ENCODE results near the gene SGCD.
"Not testable (repeated sequence)": the region's sequence is repeated elsewhere in the genome, so short reads cannot be mapped to it uniquely, and the experiment has no call there.

The SGCD gene

DNA sequence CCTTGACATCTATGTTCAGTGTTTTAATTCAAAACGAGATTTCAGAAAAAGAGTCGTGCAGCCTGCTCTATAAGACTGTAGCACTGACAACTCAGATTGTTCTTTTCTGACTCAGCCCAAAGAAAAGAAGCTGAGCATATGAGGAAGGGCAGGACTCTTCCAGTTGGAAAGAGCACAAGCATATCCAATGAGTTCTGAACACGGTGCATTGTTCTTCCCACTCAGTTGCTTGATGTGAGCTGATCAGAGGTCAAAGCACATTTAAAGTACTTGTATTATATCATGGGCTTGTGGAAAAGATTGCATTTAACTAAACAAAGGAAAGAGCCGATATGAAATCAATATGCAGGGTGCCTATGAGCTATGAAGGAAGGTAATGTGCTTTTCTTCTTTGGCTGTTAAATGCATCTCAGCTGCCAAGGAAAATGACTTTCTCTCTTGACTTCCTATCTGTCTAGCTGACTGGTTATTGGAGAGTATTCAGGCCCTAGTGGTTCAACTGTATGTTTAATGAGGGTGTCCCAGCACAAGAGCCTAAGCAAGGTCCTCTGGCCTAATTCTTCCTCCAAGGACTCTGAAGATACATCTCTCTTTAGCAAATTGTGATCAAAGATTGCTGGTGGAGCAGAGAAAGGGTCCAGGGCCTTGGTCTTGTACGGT is 296.5 kb downstream of the SGCD start:
- no peak for FAIRE-seq
- no peak for TF ChIP-seq SPI1 (IDR thresholded peaks at IDR 0.05; ENCODE audit: low read depth, low read length)
- TF ChIP-seq POLR2AphosphoS5 (IDR thresholded peaks at IDR 0.05; ENCODE audit: low read depth, low read length): no peak
- no peak for TF ChIP-seq POLR2A (IDR thresholded peaks at IDR 0.05; ENCODE audit: low read depth, low read length)
- TF ChIP-seq POU2F2 (IDR thresholded peaks at IDR 0.05; ENCODE audit: low read depth, low read length): no peak
- TF ChIP-seq PAX5 (IDR thresholded peaks at IDR 0.05; ENCODE audit: insufficient read depth, low read length, severe bottlenecking): no peak
- TF ChIP-seq TAF1 (IDR thresholded peaks at IDR 0.05; ENCODE audit: low read depth, low read length): no peak
- no peak for DNase-seq (ENCODE audit: insufficient read length, low spot score)

GRCh38 chr5:156624686-156625085 is 297.7 kb downstream of the SGCD start:
- TF ChIP-seq SPI1 (IDR thresholded peaks at IDR 0.05; ENCODE audit: low read depth, low read length) (no peak), POLR2A (IDR thresholded peaks at IDR 0.05; ENCODE audit: low read depth, low read length) (no peak)
- DNase-seq (ENCODE audit: insufficient read length, low spot score): no peak
- no peak for FAIRE-seq

- FAIRE-seq: no peak
- DNase-seq (ENCODE audit: insufficient read length, low spot score): no peak
These were observed 301.5 kb downstream of the SGCD start for GRCh38 chr5:156628421-156628820.

GRCh38 chr5:156631005-156631404 is 304.0 kb downstream of the SGCD start:
- no peak for DNase-seq (ENCODE audit: insufficient read length, low spot score)
- no peak for FAIRE-seq
- TF ChIP-seq PAX5 (IDR thresholded peaks at IDR 0.05; ENCODE audit: insufficient read depth, low read length, severe bottlenecking) (no peak), SPI1 (IDR thresholded peaks at IDR 0.05; ENCODE audit: low read depth, low read length) (no peak), TAF1 (IDR thresholded peaks at IDR 0.05; ENCODE audit: low read depth, low read length) (no peak), POLR2AphosphoS5 (IDR thresholded peaks at IDR 0.05; ENCODE audit: low read depth, low read length) (no peak), POU2F2 (IDR thresholded peaks at IDR 0.05; ENCODE audit: low read depth, low read length) (no peak), POLR2A (IDR thresholded peaks at IDR 0.05; ENCODE audit: low read depth, low read length) (no peak)

More at GRCh38 chr5:156628421-156628820, 301.5 kb downstream of the SGCD start:
- TF ChIP-seq TAF1 (IDR thresholded peaks at IDR 0.05; ENCODE audit: low read depth, low read length) (no peak), POLR2A (IDR thresholded peaks at IDR 0.05; ENCODE audit: low read depth, low read length) (no peak), POLR2AphosphoS5 (IDR thresholded peaks at IDR 0.05; ENCODE audit: low read depth, low read length) (no peak), SPI1 (IDR thresholded peaks at IDR 0.05; ENCODE audit: low read depth, low read length) (no peak), POU2F2 (IDR thresholded peaks at IDR 0.05; ENCODE audit: low read depth, low read length) (no peak), PAX5 (IDR thresholded peaks at IDR 0.05; ENCODE audit: insufficient read depth, low read length, severe bottlenecking) (no peak)

- no peak for DNase-seq (ENCODE audit: insufficient read length, low spot score)
- TF ChIP-seq SPI1 (IDR thresholded peaks at IDR 0.05; ENCODE audit: low read depth, low read length) (no peak), POLR2A (IDR thresholded peaks at IDR 0.05; ENCODE audit: low read depth, low read length) (no peak), TAF1 (IDR thresholded peaks at IDR 0.05; ENCODE audit: low read depth, low read length) (no peak), POLR2AphosphoS5 (IDR thresholded peaks at IDR 0.05; ENCODE audit: low read depth, low read length) (no peak), POU2F2 (IDR thresholded peaks at IDR 0.05; ENCODE audit: low read depth, low read length) (no peak), PAX5 (IDR thresholded peaks at IDR 0.05; ENCODE audit: insufficient read depth, low read length, severe bottlenecking) (no peak)
- no peak for FAIRE-seq
These were observed 307.3 kb downstream of the SGCD start for GRCh38 chr5:156634301-156634700.

DNA sequence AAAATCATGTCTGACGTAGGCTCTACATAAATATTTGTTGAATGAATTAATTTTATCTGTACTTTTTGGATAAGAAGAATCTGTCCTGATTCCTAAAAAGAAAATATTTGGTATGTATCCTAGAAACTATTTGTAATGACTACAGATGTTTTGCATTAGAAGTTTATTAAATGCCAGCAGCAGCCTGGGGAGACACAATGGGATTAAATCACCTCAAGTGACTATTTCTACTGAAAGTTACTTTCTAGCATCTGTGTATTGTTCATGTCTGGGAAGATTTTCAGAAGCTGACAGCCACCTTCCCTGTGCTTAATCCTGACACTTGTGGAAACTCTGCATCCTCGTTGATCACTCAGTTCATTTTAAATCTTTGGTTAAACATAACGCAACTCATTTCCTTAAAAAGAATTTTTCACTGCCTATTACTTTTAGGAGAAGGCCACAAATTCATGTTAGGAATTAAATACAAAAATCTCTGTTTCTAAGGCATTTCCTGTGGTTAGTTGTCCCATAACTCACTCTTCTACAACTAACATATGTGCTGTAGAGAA is 313.8 kb downstream of the SGCD start:
- FAIRE-seq (no peak), DNase-seq (ENCODE audit: insufficient read length, low spot score) (no peak)
- TF ChIP-seq POU2F2 (IDR thresholded peaks at IDR 0.05; ENCODE audit: low read depth, low read length): no peak
- no peak for TF ChIP-seq POLR2AphosphoS5 (IDR thresholded peaks at IDR 0.05; ENCODE audit: low read depth, low read length)
- TF ChIP-seq POLR2A (IDR thresholded peaks at IDR 0.05; ENCODE audit: low read depth, low read length): no peak
- no peak for TF ChIP-seq TAF1 (IDR thresholded peaks at IDR 0.05; ENCODE audit: low read depth, low read length)
- TF ChIP-seq SPI1 (IDR thresholded peaks at IDR 0.05; ENCODE audit: low read depth, low read length): no peak
- TF ChIP-seq PAX5 (IDR thresholded peaks at IDR 0.05; ENCODE audit: insufficient read depth, low read length, severe bottlenecking): no peak

GRCh38 chr5:156641686-156642085 is 314.7 kb downstream of the SGCD start:
- no peak for DNase-seq (ENCODE audit: insufficient read length, low spot score)
- TF ChIP-seq SPI1 (IDR thresholded peaks at IDR 0.05; ENCODE audit: low read depth, low read length) (no peak), POU2F2 (IDR thresholded peaks at IDR 0.05; ENCODE audit: low read depth, low read length) (no peak), PAX5 (IDR thresholded peaks at IDR 0.05; ENCODE audit: insufficient read depth, low read length, severe bottlenecking) (no peak), POLR2AphosphoS5 (IDR thresholded peaks at IDR 0.05; ENCODE audit: low read depth, low read length) (no peak), POLR2A (IDR thresholded peaks at IDR 0.05; ENCODE audit: low read depth, low read length) (no peak), TAF1 (IDR thresholded peaks at IDR 0.05; ENCODE audit: low read depth, low read length) (no peak)
- FAIRE-seq: no peak

- TF ChIP-seq POLR2AphosphoS5 (IDR thresholded peaks at IDR 0.05; ENCODE audit: low read depth, low read length): no peak
- no peak for TF ChIP-seq POLR2A (IDR thresholded peaks at IDR 0.05; ENCODE audit: low read depth, low read length)
- TF ChIP-seq PAX5 (IDR thresholded peaks at IDR 0.05; ENCODE audit: insufficient read depth, low read length, severe bottlenecking): no peak
- no peak for TF ChIP-seq SPI1 (IDR thresholded peaks at IDR 0.05; ENCODE audit: low read depth, low read length)
- no peak for TF ChIP-seq POU2F2 (IDR thresholded peaks at IDR 0.05; ENCODE audit: low read depth, low read length)
- TF ChIP-seq TAF1 (IDR thresholded peaks at IDR 0.05; ENCODE audit: low read depth, low read length): no peak
- DNase-seq (ENCODE audit: insufficient read length, low spot score): no peak
- FAIRE-seq: no peak
These were observed 320.1 kb downstream of the SGCD start for GRCh38 chr5:156647034-156647451.

DNA sequence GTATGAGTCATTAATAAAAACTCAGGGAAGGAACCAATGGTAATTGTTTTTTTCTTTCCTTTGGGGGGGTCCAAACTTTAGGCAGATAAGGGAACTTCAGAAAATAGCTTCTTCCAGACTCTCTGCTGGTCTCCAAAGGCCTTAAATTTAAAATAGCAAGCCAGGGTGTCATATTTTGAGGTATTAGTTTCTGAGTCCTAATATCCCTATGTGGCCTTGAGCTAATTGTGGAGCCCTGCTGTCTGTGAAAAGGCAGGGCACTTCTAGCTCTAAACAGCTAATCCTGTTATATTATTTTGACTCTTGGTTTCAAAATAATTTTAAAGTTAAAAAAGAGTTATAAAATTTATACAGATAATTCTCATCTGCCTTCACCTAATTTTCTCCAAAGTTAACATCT is 327.5 kb downstream of the SGCD start:
- DNase-seq (ENCODE audit: insufficient read length, low spot score) (no peak), FAIRE-seq (no peak)
- TF ChIP-seq TAF1 (IDR thresholded peaks at IDR 0.05; ENCODE audit: low read depth, low read length) (no peak), POLR2A (IDR thresholded peaks at IDR 0.05; ENCODE audit: low read depth, low read length) (no peak), POLR2AphosphoS5 (IDR thresholded peaks at IDR 0.05; ENCODE audit: low read depth, low read length) (no peak)

DNA sequence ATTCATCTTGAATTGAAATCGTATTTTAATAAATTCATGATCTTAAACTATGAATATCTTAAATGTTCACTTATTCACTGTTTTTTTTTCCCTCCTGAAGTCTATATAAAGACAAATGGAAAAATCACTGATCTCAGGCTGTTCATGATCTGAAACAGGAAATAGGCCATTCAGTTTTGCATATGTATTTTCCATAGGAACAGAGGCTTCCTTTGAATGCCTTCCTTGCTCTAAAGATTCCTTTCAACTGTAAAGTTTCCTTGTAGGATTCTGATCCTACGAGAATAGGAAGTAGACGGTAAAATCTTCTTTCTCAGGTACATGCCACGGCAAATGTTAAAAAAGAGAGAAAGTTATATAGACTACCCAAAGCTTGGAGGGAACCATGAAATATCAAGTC is 328.8 kb downstream of the SGCD start:
- TF ChIP-seq POU2F2 (IDR thresholded peaks at IDR 0.05; ENCODE audit: low read depth, low read length) (no peak), PAX5 (IDR thresholded peaks at IDR 0.05; ENCODE audit: insufficient read depth, low read length, severe bottlenecking) (no peak), TAF1 (IDR thresholded peaks at IDR 0.05; ENCODE audit: low read depth, low read length) (no peak), SPI1 (IDR thresholded peaks at IDR 0.05; ENCODE audit: low read depth, low read length) (no peak), POLR2A (IDR thresholded peaks at IDR 0.05; ENCODE audit: low read depth, low read length) (no peak), POLR2AphosphoS5 (IDR thresholded peaks at IDR 0.05; ENCODE audit: low read depth, low read length) (no peak)
- FAIRE-seq: no peak
- DNase-seq (ENCODE audit: insufficient read length, low spot score): no peak

- DNase-seq (ENCODE audit: insufficient read length, low spot score); FAIRE-seq: not testable (repeated sequence)
These were observed 337.9 kb downstream of the SGCD start for GRCh38 chr5:156664832-156665231.

- FAIRE-seq; DNase-seq (ENCODE audit: insufficient read length, low spot score): not testable (repeated sequence)
These were observed 339.7 kb downstream of the SGCD start for GRCh38 chr5:156666686-156667085.

Measured in GM12891 (cell line).